ENCODE data around the gene RCAN2.

DNA sequence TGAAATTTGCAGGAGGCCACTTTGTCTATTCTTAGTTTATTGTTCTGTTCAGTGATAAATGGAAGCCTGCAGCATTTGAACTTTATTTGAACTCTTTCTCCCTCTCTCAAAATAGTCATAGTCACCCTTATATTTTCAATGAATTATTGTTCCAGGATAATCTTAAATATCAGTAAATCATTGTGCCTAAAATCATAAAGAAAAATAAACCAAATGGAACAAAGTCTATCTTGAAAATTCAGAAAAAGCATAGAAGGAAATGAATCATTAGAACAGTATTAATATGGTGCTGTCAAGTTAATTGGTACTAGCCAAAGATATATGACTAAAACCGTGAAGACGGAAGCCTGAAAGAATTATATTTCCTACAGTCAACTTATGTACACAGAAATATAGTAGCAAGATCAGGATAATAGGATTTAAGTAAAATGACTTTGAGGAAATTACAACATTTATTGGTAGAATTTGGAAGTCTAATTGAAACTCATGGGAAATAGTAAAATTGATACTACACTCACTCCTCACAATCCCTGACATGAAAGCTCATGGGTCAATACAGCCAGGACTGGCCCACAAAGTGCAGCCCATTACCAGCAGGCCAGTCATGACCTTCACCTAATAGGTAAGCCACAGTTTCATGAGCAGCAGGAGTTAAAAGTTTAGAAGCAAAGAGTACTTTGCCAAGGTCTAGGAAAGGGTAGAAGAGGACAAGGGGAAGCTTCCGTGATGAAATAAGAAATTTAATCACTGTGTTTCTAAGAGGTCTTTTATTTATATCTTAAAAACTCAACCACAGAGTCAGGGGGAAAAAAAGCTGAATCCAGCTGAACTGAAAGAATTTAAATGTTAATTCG, 200.6 kb downstream of the RCAN2 start:
- TF ChIP-seq BACH2 (CRISPR knock-in tag; IDR thresholded peaks at IDR 0.05; ENCODE audit: borderline replicate concordance) (no peak), ZNF8 (CRISPR knock-in tag; IDR thresholded peaks at IDR 0.05) (no peak), ARNTL (CRISPR knock-in tag; IDR thresholded peaks at IDR 0.05; ENCODE audit: borderline replicate concordance, low read depth) (no peak)

All from SK-N-SH treated with all-trans-retinoic acid at 6 μM for 48 hours (cell line).